ENCODE data around the gene KIAA0753.

The KIAA0753 gene

DNA sequence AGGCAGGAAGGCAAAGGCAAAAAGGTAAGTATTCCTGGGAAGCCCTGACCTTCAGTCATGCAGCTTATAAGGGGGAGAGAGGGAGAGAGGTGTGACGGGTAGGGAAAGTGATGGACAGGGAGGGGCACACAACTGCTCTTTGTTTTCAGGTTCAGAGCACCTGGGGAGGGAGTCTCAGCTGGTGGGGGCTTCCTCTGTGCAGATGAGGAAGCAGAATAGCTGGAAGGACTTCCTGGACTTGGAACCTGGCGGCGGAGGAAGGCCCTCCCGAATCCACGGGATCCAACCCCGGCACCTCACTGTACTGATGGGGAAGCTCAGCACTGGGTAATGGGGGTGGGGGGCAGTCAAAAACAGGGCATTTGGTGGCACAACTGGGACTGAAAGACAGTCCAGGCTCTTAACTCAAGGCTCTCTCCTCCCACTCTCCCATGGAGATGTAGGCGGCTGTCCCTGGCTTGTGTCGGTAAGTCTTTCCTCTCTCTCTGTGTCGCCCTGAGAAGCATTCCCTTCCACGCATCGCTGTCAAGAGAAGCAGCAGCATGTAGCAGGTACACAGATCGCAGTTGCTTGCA lies 72.2 kb downstream of the KIAA0753 start:
- no peak for DNase-seq

DNA sequence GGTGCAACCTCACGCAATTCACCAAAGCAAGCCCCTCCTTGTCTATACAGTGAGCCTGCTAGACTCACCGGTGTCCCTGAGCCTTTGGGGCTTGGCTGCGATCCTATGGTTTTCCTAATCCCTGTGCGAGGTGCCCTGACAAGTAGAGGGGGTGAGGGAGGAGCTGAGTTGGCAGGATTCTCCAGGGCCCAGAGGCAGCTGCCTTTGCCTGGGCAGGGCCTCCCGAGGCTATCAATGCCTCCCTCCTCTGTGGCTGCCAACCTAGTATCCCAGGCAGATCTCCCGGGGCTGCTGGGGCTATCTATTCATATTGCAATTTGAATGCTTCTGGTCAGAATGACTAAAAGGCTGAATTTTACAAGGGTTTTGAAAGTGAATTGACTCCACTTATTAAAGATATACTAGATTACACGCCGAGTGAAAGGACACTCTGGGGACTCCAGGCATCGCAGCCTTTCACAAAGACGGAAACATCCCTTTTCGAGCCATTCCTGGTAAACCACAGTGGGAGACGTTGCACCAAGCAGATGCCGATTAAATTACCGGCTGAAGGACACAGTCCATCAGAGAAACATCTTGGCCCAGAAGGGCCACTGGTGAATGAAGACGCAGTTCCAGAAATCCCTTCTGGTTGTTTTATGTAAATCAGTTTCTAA lies 72.9 kb downstream of the KIAA0753 start:
- DNase-seq = no peak

DNA sequence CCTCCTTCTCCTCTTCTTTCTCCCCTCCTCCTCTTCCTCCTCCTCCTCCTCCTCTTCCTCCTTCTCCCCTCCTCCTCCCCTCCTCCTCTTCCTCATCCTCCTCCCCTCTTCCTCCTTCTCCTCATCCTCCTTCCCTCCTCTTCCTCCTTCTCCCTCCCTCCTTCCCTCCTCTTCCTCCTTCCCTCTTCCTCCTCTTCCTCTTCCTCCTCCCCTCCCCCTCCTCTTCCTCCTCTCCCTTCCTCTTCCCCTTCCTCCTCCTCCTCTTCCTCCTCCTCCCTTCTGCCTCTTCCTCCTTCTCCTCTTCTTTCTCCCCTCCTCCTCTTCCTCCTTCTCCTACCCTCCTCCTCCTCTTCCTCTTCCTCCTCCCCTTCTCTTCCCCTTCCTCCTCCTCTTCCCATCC lies 79.1 kb downstream of the KIAA0753 start:
- DNase-seq = no peak

DNA sequence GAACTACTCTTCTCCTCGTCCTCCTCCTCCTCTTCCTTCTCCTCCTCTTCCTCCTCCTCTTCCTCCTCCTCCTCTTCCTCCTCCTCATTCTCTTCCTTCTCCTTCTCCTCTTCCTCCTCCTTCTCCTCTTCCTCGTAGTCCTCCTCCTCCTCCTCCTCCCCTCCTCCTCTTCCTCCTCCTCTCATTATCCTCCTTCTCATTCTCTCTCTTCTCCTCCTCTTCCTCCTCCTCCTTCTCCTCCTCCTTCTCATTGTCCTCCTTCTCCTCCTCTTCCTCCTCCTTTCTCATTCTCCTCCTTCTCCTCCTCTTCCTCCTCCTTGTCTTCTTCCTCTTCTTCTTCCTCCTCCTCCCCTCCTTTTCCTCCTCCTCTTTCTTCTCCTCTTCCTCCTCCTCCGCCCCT lies 80.0 kb downstream of the KIAA0753 start:
- no peak for DNase-seq

DNA sequence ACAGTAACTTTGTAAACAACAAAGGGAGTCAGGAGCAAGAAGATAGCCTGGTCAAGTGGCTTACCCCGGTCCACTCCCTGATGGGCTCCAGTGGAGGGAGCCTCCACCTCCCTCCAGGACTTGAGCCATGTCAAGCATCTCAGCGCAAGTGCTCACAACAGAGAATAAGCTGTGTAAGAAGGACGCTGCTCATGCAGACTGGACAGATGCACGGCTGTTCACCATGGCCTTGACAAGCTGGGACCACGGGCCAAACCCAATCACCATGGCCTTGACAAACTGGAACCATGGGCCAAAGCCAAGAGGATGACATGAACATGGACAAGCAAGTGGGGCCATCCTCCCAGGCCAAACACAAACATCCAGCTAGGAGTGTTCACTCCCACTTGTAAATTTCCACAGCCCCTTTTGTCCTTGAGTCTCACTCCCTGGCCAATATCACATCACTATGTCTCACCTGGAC lies 80.7 kb downstream of the KIAA0753 start:
- DNase-seq = no peak

DNA sequence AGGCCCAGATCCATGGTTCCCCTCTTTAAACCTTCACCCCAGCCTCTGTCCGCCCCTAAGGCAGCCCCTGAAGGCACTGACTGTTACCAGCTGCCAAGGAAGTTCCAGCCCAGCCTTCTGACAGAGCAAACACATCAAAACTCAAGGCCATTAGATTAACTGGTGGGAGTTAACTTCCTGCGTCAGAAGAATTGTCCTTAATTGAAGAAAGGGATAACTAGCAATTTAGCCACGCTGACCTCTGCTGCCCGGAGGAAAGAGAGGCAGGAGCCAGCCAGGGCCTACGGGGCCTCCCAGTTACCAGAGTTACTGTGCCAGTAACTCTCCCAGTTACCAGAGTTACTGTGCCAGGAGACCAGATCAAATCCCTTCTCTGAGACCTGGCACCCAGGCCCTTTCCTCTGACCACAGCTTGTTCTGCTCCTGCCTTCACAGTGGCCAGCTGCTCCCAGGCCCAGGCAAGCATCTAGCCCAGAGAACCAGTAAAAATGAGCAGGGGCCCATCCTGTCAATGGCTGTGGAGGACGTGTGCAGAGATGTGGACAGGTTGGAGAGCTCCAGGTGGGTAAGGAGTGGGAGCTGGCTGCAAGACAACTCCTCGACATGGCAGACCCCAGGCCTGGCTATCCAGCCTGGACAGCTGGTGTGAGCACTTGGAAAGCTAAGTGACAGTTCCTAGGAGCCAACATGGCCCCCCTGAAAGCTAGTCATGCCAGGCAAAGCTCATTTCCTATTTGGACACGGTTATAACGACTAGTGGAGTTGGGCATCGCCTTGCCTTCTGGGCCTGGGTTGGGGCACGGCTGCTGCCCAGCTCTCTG lies 81.4 kb downstream of the KIAA0753 start:
- no peak for DNase-seq

DNA sequence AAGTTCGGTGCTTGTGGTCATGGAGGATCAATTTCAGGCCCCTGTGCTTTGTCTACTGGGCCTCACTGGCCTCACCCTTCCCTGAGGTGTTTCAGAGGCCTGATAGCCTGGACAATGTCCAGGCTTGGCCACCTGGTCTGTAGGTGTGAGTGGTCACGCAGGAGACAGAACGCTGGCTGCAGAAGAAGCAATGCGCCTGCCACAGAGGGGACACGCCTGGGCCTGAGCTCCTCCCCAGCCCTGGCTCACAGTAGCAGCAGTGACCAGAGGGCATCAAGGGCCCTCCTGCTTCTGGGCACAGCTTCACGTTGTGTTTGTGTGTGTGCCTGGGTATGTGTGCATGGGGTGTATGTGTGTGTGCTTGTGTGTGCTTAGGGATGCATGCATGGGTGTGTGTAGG lies 82.2 kb downstream of the KIAA0753 start:
- no peak for DNase-seq

DNA sequence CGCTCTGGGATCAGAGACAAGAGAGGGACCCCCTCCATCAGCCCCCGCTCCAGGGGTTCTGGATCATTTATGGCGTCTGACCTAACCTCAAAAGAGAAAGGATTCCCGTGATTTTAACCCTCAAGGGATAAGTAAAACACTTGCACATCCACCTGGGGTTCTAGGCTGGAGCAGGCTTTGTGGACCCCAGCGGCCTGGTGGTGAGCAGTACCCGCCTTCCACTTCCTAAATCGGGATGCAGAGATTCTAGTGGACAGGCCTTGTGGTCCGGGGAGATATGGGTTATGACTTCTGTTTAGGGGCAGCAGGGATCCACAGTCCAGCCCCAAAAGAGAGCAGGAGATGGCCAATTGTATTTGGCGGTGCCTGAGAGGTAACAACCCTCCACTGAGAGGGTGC lies 83.5 kb downstream of the KIAA0753 start:
- no peak for DNase-seq

DNA sequence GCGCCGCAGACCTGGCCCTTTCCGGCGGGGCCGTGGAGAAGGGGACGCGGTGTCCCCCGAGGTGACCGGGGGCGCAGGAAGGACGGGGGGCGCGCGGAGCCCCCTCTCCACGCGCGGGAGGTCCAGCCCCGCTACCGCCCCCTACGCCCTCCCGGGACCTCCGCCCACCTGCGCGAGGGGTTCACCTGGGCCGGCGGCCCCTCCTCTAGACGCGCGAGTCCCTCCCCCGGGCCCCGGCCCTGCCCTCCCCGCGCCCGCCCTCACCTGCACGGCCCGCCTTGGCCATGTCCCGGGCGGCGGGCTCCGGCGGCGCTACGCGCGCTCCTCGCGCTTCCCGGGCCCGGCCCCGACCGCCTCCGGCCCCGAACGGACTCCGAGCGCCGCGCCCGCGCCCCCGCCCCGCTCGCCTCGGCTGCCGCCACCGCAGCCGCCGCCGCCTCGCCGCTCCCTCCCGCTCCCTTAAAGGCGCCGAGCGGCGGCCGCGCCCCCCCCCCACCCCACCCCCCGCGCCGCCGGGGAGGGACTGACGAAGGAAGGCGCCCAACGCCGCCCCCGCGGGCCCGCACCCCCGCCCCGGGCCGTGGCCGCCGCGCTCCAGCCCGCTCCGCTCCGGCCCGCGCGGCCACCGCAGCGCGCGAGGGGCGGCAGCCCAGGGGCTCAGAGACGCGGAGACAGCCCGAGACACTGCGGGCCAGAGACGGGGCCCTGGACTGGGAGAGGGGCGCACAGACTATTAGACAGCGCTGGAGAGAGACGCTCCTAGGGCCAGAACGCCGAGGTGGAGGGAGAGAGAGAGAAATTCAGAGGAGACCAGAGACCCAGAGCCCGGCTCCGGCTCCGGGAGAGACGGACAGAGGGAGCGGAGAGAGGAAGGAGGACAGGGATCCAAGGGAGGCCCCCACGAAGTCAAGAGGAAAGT lies 84.1 kb downstream of the KIAA0753 start, which contains the start of gene PITPNM3:
PITPNM3 (minus strand) TSS at position 435 of the 919 bp plus-strand sequence; CDS start at position 286, 149 bp downstream.
- DNase-seq = no peak

DNA sequence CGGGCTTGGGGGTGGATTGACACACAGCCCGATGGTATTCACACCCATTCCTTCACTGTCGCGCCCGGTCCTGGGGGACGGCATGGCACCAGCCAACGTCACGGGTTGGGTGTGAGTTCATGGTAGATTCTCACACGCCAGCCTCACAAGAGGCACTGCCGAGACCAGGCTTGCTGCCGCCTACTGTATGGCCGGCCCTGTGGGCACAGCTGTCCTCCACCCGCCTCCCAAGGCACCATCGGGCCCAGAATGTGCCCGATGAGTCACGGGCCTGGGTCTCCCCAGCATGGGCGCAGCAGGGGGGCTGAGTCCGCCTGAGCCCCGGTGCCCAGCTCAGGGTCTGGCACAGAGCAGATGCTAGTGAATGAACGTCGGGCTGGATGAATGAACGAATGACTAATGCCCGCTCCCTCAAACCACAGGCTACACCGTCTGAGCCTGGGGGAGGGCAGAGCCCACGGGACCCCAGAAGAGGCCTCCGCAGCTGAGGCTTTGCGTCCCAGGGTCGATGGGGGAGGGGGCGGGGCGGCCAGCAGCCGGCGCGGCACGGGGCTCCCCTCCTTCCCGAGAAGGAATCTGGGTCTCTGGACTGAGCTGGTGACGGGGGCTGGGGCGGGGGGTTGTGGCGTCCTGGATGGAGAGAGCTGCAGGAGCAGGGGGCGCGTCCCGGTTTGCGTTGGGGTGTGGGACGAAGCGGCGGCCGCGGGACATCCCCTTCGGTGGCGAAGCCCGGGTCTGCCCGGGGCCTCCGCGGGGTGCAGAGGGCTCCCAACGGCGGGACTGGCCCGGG lies 85.0 kb downstream of the KIAA0753 start:
- DNase-seq = no peak

DNA sequence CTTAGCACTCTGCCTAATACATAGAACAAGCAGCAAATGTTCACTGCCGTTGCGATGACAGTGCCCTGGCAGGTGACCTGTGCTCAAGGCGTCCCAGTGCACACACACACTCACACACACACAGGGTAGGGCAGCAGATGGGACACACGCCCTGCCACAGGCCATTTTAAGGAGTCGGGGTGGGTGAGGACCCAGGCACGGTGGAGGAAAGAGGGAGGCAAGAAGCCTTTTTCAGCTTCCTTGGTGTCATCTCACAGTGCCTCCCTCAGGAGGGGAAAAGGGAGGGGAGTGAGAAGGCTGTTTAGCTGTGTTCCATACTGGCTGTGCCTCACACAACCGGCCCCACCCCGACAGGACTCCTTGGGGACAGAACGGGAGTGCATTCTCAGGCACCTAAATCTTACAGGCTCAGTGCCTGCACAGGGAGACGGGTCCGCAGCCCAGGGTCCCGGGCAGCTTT lies 85.6 kb downstream of the KIAA0753 start:
- DNase-seq = no peak

DNA sequence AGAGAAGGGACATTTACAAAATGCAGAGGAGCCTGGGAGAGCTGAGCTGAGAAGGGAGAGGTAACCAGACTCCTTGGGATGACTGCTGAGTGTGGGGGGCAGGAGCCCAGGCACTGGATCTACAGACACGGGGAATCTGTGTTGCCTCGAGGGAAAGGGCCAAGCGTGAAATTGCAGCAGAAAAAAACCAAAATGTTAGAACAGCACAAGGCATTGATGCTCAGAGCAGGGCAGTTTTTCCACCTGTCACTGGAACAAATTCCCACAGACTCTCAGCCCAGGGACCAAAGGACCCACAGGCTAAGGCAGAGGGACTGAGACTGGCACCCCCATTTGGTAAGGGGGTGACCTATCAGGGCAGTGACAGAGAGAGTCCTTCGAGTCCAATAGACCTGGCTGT lies 86.2 kb downstream of the KIAA0753 start:
- no peak for DNase-seq

DNA sequence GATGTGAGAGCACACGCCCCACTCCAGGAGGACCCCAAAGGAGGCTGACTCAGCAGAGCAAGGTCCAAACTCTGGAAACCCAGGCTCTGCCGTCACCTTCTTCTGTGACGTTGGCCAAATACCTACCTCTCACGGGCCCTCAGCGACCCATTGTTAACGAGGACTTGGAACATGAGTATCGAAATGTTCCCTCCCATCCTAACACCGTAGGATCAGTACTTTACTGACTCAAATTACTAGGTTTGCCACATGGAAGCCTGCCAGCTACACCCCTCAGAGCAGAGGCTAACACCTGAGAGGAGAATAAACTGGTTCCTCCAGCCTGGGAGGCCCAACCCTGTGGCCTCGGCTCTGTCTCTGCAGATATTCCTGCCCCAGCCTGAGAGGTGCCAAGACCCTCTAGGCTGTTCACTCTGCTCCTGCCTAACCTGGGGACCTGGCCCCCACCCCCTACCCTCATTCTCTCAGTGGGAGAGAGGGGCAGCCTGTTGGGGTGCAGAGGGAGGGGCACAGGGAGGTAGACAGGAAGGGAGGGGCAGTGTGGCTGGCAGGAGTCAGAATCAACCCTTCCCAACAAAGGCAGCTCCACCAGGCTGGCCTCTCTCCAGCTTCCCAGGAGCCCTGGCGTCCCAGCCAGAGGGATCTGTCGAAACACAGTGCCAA lies 88.5 kb downstream of the KIAA0753 start:
- no peak for DNase-seq

DNA sequence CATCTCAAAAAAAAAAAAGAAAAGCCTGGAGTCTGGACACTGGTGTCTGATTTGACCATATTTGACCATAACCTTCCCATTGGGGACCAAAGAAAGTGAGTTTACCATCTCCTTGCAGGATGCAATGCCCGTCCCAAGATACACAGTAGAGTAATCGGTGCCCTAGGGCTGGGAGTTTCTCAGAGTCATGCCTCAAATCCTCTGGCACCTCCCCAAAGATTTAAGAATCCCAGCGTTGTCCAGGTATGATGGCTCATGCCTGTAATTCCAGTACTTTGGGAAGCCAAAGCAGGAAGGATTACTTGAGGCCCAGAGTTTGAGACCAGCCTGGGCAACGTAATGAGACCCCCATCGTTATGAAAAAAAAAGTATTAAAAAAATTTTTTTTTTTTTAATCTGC lies 89.2 kb downstream of the KIAA0753 start:
- DNase-seq = no peak

DNA sequence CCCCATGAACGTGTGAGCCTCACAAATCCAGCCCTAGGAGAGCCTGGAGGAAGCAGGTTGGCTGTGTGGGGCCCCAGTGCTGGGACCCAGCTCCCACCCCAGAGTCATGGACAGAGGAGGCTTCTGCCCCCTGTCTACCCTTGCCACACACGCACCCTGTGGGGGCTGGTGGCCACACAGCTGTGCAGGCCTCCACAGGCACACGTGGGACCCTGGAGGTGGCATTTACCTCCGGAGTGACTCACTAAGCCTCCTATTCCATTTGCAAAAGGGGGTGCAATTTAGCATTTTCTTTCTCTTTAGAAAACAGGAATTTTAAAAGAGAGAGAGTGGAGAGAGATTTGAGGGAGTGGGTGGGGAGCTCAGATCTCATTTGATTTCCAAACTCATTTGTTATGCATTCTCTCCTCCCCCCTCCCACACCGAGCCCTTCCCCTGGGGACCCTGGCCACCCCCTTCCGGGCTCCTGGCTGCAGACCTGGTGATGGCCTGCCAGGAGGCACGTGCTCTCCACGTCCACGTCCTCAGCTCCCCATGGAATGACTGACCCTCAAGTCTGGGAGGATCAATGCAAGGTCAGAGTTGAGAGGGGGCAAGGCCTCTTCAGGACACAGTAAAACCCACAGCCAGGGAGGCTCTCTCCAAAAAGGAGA lies 91.0 kb downstream of the KIAA0753 start:
- no peak for DNase-seq

DNA sequence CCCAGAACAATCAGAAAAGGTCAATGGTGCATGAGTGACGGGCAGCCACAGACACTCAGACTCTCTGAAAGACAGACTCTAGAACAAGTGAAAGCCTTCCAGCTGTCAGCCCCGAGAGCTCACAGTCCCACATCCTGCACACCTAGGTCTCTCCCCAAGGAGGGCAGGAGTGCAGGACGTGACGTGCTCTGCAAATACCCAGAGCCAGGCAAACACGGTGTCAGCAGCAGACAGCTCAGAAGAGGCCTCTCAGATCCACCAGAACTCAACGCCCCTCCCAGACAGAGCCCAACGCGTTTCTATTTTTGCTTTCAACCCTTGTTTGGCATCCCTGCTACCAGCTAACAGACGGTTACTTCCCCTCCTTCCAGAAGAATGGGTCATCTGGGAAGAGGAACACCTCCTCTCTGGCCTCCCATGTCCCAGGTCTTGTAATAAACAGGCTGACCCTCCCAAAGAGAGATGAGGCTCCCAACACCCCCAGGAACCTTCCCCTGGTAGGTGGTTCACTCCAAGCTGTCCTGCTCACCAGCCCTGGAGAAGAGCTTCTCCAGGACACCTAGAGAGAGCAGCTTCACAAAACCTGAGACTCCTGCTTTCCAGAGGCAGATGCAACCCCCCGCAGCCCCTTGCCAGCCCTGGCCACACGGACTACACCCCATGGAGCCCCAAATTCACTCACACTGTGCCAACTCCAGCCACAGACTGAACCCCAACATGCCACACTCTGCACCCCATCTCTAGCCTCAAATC lies 91.8 kb downstream of the KIAA0753 start:
- peak; percentile 36 for DNase-seq

DNA sequence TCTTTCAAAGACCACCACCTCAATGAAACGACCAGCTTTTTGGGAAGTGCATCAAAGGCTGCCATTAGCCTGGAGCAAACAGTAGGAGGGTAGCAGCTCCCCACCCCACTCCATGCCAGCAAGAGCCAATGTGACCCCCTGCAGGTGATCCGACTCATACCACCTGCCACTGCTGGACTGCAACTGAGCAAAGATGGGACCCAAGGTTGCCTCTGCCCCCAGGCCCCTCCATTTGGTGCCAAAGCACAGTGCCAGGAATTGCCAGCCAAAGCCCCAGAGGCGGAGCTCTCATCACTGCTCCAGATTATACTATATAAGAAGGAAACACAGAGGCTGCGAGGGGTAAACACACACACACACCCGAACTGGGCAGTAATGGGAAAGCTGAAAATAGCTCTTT lies 92.5 kb downstream of the KIAA0753 start:
- DNase-seq = no peak

DNA sequence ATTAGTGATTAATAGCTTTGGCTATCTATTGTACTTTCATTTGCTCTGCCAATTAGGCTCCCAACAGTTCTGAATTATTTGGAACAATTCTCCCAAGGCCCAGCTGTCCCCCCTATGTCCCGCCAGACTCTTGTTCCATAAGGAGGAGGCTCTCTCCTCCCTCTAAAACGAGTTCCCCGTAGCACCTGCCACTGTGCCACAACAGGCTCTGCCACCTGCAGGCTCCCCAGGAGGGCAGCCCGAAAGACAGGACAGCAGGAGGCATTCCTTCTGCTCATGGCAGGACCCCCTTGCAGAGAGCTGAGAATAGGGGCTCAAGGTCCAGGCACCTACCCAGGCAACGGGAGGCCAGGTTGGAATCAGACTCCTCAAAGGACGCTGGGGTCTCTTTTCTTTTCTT lies 93.2 kb downstream of the KIAA0753 start:
- DNase-seq = no peak

DNA sequence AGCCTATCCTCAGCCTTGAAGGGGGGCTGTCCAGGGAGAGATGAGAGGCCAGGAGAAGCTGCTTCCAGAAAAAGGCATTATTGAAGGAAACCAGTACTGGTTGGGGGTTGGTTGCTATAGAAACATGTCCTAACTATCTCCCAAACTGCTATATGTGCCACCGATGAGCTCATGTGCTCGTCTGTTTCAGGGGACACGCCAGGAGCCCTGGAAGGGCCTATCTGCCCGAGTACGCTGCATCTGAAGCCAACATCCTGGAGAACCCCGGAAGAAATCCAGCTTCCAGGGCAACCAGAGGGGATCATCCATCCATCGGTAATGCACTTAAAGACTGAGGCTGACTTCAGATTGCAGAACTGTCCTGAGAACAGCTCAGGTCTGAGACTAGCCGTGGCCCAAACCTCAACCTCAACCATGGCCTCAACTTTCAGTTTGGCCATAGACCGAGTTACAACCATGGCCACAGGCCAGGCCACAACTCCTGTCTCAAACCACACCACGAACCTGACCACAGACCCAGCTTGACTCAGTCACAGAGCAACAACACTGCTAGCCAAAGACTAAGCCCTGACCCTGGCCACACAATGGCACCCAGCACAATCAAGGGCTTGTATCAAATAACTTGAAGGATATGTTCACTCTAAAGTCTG lies 94.3 kb downstream of the KIAA0753 start:
- peak; percentile 10 for DNase-seq
